ENCODE measurements around the gene KY.

The KY gene

GRCh38 chr3:134659391-134660045 lies 8.7 kb upstream of the KY start:
- TF ChIP-seq CTCF (IDR thresholded peaks at IDR 0.05; ENCODE audit: low read depth, low read length): no peak
- H3K4me3 ChIP-seq (ENCODE audit: low read depth, low read length): no peak overlapping the region

- H3K4me3 ChIP-seq (ENCODE audit: low read depth, low read length): no peak overlapping the region
- no peak for TF ChIP-seq CTCF (IDR thresholded peaks at IDR 0.05; ENCODE audit: low read depth, low read length)
Measured at GRCh38 chr3:134658555-134658954, 7.7 kb upstream of the KY start.

- TF ChIP-seq CTCF (IDR thresholded peaks at IDR 0.05; ENCODE audit: low read depth, low read length): no peak
- no peak overlapping the region for H3K4me3 ChIP-seq (ENCODE audit: low read depth, low read length)
Measured at GRCh38 chr3:134656211-134656800, 5.5 kb upstream of the KY start.

- no peak for TF ChIP-seq CTCF (IDR thresholded peaks at IDR 0.05; ENCODE audit: low read depth, low read length)
- no peak overlapping the region for H3K4me3 ChIP-seq (ENCODE audit: low read depth, low read length)
Measured at GRCh38 chr3:134655706-134656105, 4.9 kb upstream of the KY start.

- H3K4me3 ChIP-seq (ENCODE audit: low read depth, low read length): no peak overlapping the region
- TF ChIP-seq CTCF (IDR thresholded peaks at IDR 0.05; ENCODE audit: low read depth, low read length): no peak
Measured at GRCh38 chr3:134654031-134654430, 3.2 kb upstream of the KY start.

GRCh38 chr3:134652886-134653630 lies 2.2 kb upstream of the KY start:
- TF ChIP-seq CTCF (IDR thresholded peaks at IDR 0.05; ENCODE audit: low read depth, low read length): no peak

GRCh38 chr3:134652409-134652831 lies 1.6 kb upstream of the KY start:
- no peak for TF ChIP-seq CTCF (IDR thresholded peaks at IDR 0.05; ENCODE audit: low read depth, low read length)
- H3K4me3 ChIP-seq (ENCODE audit: low read depth, low read length): no peak overlapping the region

More at GRCh38 chr3:134652886-134653630, 2.2 kb upstream of the KY start:
- no peak overlapping the region for H3K4me3 ChIP-seq (ENCODE audit: low read depth, low read length)

All from WI38 (cell line).